HG03432 (cell line): Measurements from ENCODE around the gene CAMK2B.
"Not testable (repeated sequence)": the region's sequence is repeated elsewhere in the genome, so short reads cannot be mapped to it uniquely, and the experiment has no call there.

Source experiments
- ATAC-seq: cut with Tn5 transposase; IDR thresholded peaks from one replicate; pipeline ENCODE4 v1.9.1; 2021; ENCODE audit warnings: mild to moderate bottlenecking, moderate library complexity; ENCODE audit not compliant: unreplicated experiment

The CAMK2B gene

GRCh38 chr7:44176486-44176885 is 148.9 kb downstream of the CAMK2B start:
- no peak for ATAC-seq

- ATAC-seq: no peak
Measured at GRCh38 chr7:44175730-44176129, 149.7 kb downstream of the CAMK2B start.

- not testable (repeated sequence) for ATAC-seq
Measured at GRCh38 chr7:44174694-44174948, 150.8 kb downstream of the CAMK2B start.

- no peak for ATAC-seq
Measured at GRCh38 chr7:44173911-44174693, 151.3 kb downstream of the CAMK2B start.

- no peak for ATAC-seq
Measured at GRCh38 chr7:44172803-44173424, 152.5 kb downstream of the CAMK2B start.

- no peak for ATAC-seq
Measured at GRCh38 chr7:44172352-44172751, 153.0 kb downstream of the CAMK2B start.

GRCh38 chr7:44171901-44172300 is 153.5 kb downstream of the CAMK2B start:
- not testable (repeated sequence) for ATAC-seq

GRCh38 chr7:44167920-44168319 is 157.5 kb downstream of the CAMK2B start:
- no peak for ATAC-seq
